Caco-2 (cell line): Measurements from ENCODE around the gene FRRS1L. TPM values are rescaled to one million over a fixed set of nuclear protein-coding genes. Genes with fewer than 3 reads are reported as not detected.

Source experiments
- BruUV-seq: library from RNA; stranded (reverse); fragments of 400-500 nt; replicated peaks from 2 replicates; lab custom pipeline; 2021; lab: Mats Ljungman, UMichigan
- CTCF ChIA-PET: fragments of 300-600 bp; sonication (Branson Sonifier 250); formaldehyde crosslinking; loops from one replicate; lab custom pipeline; 2022; ENCODE audit warnings: antibody characterized with exemption; lab: Charles Lee
- POLR2A ChIA-PET: fragments of 300-600 bp; sonication (Branson Sonifier 250); formaldehyde crosslinking; loops from one replicate; lab custom pipeline; 2022; ENCODE audit warnings: antibody characterized with exemption; lab: Charles Lee
- DNase-seq, 2 experiments: peaks; one replicate each; pipeline versions ENCODE4 v3.0.0 to v3.0.0-alpha.2; 2020 to 2022
- H3K27me3 ChIP-seq: replicated peaks from 2 replicates; pipeline ENCODE4 v1.6.0; 2011; ENCODE audit warnings: low read length; ENCODE audit not compliant: control insufficient read depth, insufficient read depth
- H3K36me3 ChIP-seq: 2 replicates; pipeline ENCODE4 v1.5.1; 2011; ENCODE audit warnings: low read length; ENCODE audit not compliant: control insufficient read depth, insufficient read depth
- H3K4me1 ChIP-seq: fragments of 250-450 bp; sonication (Bioruptor Pico); 2 replicates; pipeline ENCODE4 v1.5.1; 2020; ENCODE audit warnings: mild to moderate bottlenecking
- H3K4me3 ChIP-seq: 2 replicates; pipeline ENCODE4 v1.5.1; 2011; ENCODE audit warnings: low read depth, mild to moderate bottlenecking, control low read depth, low read length
- H3K9me3 ChIP-seq: fragments of 250-450 bp; sonication (Bioruptor Pico); 2 replicates; pipeline ENCODE4 v1.5.1; 2020; ENCODE audit warnings: mild to moderate bottlenecking, moderate library complexity
- H3K27ac Mint-ChIP-seq: one replicate; pipeline ENCODE4 v1.8.0; 2022; ENCODE audit warnings: mixed read lengths; ENCODE audit not compliant: unreplicated experiment
- H3K27me3 Mint-ChIP-seq: one replicate; pipeline ENCODE4 v1.8.0; 2022; ENCODE audit warnings: mixed read lengths; ENCODE audit not compliant: insufficient read depth, unreplicated experiment
- H3K36me3 Mint-ChIP-seq: one replicate; pipeline ENCODE4 v1.8.0; 2022; ENCODE audit warnings: mild to moderate bottlenecking, mixed read lengths; ENCODE audit not compliant: insufficient read depth, unreplicated experiment
- H3K4me1 Mint-ChIP-seq: one replicate; pipeline ENCODE4 v1.8.0; 2022; ENCODE audit warnings: low read depth, mixed read lengths; ENCODE audit not compliant: unreplicated experiment
- H3K4me3 Mint-ChIP-seq: one replicate; pipeline ENCODE4 v1.8.0; 2022; ENCODE audit warnings: mild to moderate bottlenecking, moderate library complexity, mixed read lengths; ENCODE audit not compliant: unreplicated experiment
- H3K9me3 Mint-ChIP-seq: one replicate; pipeline ENCODE4 v1.8.0; 2022; ENCODE audit warnings: mixed read lengths; ENCODE audit not compliant: unreplicated experiment
- intact Hi-C: fragments of 100-400 bp; cut with micrococcal nuclease; formaldehyde crosslinking; loops from one replicate; pipeline ENCODE4 v1.10.0; 2022; ENCODE audit not compliant: unreplicated experiment
- total RNA-seq: library from RNA; stranded (reverse); gene quantifications from 2 replicates; pipeline ENCODE4 v1.2.3, GENCODE V29; 2022
- TF ChIP-seq, protein P1 (sequence below), 2 experiments: fragments of 200-600 bp in 1 of 2; IDR thresholded peaks; 1 replicate in 1 of 2; 2 replicates in 1 of 2; pipeline versions ENCODE4 v1.5.1 to v1.8.0; 2011 to 2022; ENCODE audit warnings: antibody characterized with exemption in 1 of 2, control low read depth in 1 of 2, inconsistent platforms in 1 of 2, low read depth in 1 of 2, low read length in 1 of 2, mild to moderate bottlenecking in 1 of 2, moderate library complexity in 1 of 2; ENCODE audit not compliant: insufficient read depth in 1 of 2, severe bottlenecking in 1 of 2, unreplicated experiment in 1 of 2

Gene FRRS1L
- total RNA-seq, 1 experiment from 2014 or later = not detected

DNA sequence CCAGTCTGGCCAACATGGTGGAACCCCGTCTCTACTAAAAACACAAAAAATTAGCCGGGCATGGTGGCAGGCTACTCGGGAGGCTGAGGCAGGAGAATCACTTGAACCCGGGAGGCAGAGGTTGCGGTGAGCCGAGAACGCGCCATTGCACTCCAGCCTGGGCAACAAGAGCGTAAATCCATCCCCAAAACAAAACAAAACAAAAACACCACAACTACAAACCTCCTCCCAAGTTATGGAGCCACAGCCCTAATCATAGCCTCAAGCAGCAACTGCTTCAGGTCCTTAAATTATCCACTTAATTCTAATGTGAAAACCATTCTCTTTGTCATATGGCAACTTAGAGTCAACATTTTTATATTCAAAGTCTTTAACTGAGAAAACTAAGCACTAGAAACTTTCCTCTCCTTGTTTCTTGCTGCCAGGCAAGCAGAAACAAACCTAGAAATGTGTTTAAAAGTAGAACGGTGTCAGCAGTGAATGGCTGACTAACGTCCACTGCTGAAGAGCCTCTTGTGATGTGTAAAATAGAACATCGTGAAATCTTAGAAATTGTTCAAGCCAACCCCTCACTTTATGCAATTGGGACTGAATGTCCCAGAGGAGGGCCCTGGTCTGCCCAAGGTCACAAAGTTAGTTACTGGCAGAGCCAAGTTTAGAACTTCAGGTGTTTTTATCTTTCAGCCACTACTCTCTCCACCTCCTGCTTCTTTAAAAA is 53.0 kb downstream of the FRRS1L start:
- POLR2A ChIA-PET = no interaction called here
- Mint-ChIP-seq H3K36me3 (peaks cover 45% of the 10 kb centered on the region), H3K9me3 (no peaks in the 10 kb centered on the region), H3K4me3 (no peak overlapping the region), H3K4me1 (peaks cover 46% of the 10 kb centered on the region), H3K27ac (peak overlapping the region; percentile 37), H3K27me3 (no peaks in the 10 kb centered on the region)
- intact Hi-C loops = no loop called here
- CTCF ChIA-PET = no interaction called here
- no TSS peak for BruUV-seq
- Histone ChIP-seq H3K4me1 (peaks cover 47% of the 10 kb centered on the region), H3K9me3 (no peaks in the 10 kb centered on the region), H3K27me3 (no peaks in the 10 kb centered on the region), H3K36me3 (no peaks in the 10 kb centered on the region), H3K4me3 (no peak overlapping the region)
- TF ChIP-seq, protein P1, sequence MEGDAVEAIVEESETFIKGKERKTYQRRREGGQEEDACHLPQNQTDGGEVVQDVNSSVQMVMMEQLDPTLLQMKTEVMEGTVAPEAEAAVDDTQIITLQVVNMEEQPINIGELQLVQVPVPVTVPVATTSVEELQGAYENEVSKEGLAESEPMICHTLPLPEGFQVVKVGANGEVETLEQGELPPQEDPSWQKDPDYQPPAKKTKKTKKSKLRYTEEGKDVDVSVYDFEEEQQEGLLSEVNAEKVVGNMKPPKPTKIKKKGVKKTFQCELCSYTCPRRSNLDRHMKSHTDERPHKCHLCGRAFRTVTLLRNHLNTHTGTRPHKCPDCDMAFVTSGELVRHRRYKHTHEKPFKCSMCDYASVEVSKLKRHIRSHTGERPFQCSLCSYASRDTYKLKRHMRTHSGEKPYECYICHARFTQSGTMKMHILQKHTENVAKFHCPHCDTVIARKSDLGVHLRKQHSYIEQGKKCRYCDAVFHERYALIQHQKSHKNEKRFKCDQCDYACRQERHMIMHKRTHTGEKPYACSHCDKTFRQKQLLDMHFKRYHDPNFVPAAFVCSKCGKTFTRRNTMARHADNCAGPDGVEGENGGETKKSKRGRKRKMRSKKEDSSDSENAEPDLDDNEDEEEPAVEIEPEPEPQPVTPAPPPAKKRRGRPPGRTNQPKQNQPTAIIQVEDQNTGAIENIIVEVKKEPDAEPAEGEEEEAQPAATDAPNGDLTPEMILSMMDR (IDR thresholded peaks at IDR 0.05; ENCODE audit: insufficient read depth in 1 of 2, low read depth in 1 of 2, low read length in 1 of 2, severe bottlenecking in 1 of 2, unreplicated experiment in 1 of 2) = no peak
- no peak for DNase-seq

DNA sequence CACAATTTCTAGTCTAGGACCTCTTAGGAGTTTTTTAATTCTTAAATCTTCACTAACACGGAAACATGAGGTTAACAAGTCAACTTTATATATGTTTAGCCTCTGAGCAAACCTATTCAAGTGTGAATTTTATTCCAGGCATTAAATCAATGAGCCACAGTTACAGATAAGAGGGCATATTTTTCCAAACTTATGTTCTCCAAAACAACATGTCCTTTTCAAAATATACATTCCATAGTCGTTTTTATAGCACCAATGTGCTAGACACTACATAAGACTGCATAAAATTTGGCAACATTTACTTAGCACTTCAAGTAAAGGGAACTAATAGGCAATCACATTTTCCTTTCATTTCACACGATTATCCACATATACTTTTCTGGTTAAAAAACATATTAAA is 53.8 kb downstream of the FRRS1L start:
- peak overlapping the region; percentile 37 for H3K27ac Mint-ChIP-seq
- H3K9me3 Mint-ChIP-seq = no peaks in the 10 kb centered on the region
- ChIA-PET POLR2A (no interaction called here), CTCF (no interaction called here)
- no peak overlapping the region for H3K4me3 ChIP-seq
- H3K27me3 ChIP-seq = no peaks in the 10 kb centered on the region
- no peak overlapping the region for H3K4me3 Mint-ChIP-seq
- intact Hi-C loops = no loop called here
- H3K9me3 ChIP-seq = no peaks in the 10 kb centered on the region
- no peaks in the 10 kb centered on the region for H3K36me3 ChIP-seq
- H3K27me3 Mint-ChIP-seq = no peaks in the 10 kb centered on the region
- H3K36me3 Mint-ChIP-seq = peaks cover 41% of the 10 kb centered on the region
- DNase-seq = no peak
- H3K4me1 ChIP-seq = peaks cover 55% of the 10 kb centered on the region
- no TSS peak for BruUV-seq
- TF ChIP-seq, protein P1 (IDR thresholded peaks at IDR 0.05; ENCODE audit: insufficient read depth in 1 of 2, low read depth in 1 of 2, low read length in 1 of 2, severe bottlenecking in 1 of 2, unreplicated experiment in 1 of 2) = no peak
- peaks cover 54% of the 10 kb centered on the region for H3K4me1 Mint-ChIP-seq

DNA sequence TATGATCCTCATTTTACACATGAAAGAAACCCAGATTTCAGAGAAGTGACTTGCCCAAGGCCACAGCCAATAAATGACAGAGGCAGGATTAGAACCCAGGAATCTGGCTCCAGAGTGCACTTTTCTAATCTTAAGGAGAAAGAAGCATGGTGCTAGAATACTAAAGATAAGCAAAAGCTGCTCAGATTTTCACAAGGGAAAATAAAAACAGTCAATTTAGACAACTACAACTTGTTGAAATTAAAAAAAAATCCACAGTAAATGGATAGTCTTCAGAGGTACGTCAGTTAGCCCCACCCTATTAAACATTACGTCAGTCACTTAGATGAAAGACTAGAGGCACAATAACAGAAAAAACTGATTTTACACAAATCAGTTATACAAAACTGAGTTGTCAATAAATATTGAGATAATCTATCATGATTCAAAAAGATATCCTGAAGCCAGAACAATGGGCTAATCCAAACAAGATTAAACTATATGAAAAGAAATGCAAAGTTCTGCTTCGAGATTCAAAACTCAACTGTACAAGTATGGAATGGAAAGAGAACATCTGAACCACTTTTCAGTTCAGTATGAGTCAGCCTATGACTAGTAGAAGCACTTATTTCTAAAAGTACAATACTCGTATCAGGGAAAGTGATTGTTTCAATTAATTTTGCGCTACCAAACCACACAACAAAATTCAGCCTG is 56.6 kb downstream of the FRRS1L start:
- Mint-ChIP-seq H3K36me3 (peaks cover 37% of the 10 kb centered on the region), H3K27me3 (no peaks in the 10 kb centered on the region), H3K27ac (peak overlapping the region; percentile 46), H3K4me3 (peak overlapping the region; percentile 10), H3K4me1 (peaks cover 56% of the 10 kb centered on the region), H3K9me3 (no peaks in the 10 kb centered on the region)
- BruUV-seq = no TSS peak
- ChIA-PET POLR2A (no interaction called here), CTCF (no interaction called here)
- TF ChIP-seq, protein P1 (IDR thresholded peaks at IDR 0.05; ENCODE audit: insufficient read depth in 1 of 2, low read depth in 1 of 2, low read length in 1 of 2, severe bottlenecking in 1 of 2, unreplicated experiment in 1 of 2) = no peak
- Histone ChIP-seq H3K4me3 (no peak overlapping the region), H3K27me3 (no peaks in the 10 kb centered on the region), H3K4me1 (peaks cover 70% of the 10 kb centered on the region), H3K9me3 (no peaks in the 10 kb centered on the region), H3K36me3 (no peaks in the 10 kb centered on the region)
- no peak for DNase-seq
- intact Hi-C loops = no loop called here
